GM06990 (cell line): Measurements from ENCODE around the gene CDK5RAP2.
"Not testable (repeated sequence)": the region's sequence is repeated elsewhere in the genome, so short reads cannot be mapped to it uniquely, and the experiment has no call there.

Source experiments
- DNase-seq: peaks from one replicate; pipeline ENCODE4 v3.0.0-alpha.2; 2011; ENCODE audit not compliant: insufficient read length; ENCODE audit errors: extremely low read depth
- H3K27me3 ChIP-seq: replicated peaks from 2 replicates; pipeline ENCODE4 v1.6.0; 2011; ENCODE audit warnings: low read length; ENCODE audit not compliant: control insufficient read depth, insufficient read depth
- H3K36me3 ChIP-seq: 2 replicates; pipeline ENCODE4 v1.5.1; 2011; ENCODE audit warnings: low read length; ENCODE audit not compliant: control insufficient read depth, insufficient read depth
- H3K4me3 ChIP-seq: replicated peaks from 2 replicates; pipeline ENCODE4 v1.5.1; 2011; ENCODE audit warnings: low read depth, mild to moderate bottlenecking, control low read depth, low read length
- TF ChIP-seq, protein P1 (sequence below): IDR thresholded peaks from 2 replicates; pipeline ENCODE4 v1.5.1; 2011; ENCODE audit warnings: low read length, control low read depth, mild to moderate bottlenecking, inconsistent platforms; ENCODE audit not compliant: insufficient read depth, poor library complexity, severe bottlenecking

Gene CDK5RAP2

DNA sequence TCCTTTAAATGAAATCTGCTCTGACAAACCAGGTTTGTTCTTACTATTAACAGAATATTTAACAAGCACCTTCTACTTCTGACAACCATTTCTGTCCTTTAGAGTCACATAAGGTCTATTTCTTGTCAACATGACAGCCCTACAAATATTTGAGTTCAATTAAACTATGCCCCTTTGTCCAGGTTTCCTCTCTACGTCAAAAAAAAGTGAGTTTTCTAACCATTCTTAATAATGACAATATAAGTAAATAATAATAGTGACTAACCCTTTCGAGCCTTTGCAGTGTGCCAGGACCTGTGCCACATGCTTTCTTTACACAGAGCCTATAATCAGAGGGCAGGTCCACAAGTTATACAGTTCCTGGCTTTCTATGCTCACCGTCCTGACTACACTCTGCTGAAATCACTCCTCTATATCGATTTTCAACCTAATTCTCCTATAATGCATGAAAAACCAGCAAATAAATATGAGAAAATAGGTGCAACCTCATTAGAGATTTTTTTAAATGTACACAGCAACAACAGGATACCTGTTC is 115.0 kb downstream of the CDK5RAP2 start:
- peaks cover 2% of the 10 kb centered on the region; the same call in 1 of the 2 replicates for H3K36me3 ChIP-seq
- H3K27me3 ChIP-seq: no peaks in the 10 kb centered on the region
- no peak overlapping the region for H3K4me3 ChIP-seq
- TF ChIP-seq, protein P1, sequence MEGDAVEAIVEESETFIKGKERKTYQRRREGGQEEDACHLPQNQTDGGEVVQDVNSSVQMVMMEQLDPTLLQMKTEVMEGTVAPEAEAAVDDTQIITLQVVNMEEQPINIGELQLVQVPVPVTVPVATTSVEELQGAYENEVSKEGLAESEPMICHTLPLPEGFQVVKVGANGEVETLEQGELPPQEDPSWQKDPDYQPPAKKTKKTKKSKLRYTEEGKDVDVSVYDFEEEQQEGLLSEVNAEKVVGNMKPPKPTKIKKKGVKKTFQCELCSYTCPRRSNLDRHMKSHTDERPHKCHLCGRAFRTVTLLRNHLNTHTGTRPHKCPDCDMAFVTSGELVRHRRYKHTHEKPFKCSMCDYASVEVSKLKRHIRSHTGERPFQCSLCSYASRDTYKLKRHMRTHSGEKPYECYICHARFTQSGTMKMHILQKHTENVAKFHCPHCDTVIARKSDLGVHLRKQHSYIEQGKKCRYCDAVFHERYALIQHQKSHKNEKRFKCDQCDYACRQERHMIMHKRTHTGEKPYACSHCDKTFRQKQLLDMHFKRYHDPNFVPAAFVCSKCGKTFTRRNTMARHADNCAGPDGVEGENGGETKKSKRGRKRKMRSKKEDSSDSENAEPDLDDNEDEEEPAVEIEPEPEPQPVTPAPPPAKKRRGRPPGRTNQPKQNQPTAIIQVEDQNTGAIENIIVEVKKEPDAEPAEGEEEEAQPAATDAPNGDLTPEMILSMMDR: no peak
- no peak for DNase-seq

DNA sequence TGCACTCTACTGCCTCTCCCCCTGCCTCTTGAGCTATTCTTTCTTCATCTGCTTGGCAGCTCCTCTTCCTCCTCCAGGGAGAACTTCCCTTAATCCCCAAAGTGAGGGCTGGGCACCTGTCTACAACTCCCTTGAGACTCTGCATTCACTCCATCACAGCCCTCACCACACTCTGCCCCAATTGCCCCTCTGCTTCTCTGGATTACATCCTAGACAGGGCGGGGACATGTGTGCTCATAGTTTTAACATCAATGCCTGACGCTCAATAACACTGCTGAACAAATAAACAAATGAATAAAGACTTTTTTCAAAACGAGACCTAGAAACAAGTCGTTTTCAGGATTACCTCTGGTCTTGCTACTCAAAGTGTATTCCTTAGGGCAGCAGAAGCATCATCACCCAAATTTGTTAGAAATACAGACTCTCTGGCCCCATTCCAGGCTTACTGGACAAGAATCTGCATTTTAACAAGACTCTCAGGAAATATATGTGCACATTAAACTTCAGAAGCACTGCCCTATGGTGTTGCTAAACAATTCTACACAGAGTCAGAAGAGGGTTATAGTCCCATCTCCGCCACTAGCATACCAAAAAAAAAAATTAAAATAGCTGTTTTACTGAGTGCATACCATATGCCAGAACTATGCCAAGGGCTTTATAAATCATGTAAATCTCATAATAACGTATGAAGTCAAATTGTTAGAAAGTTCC is 115.6 kb downstream of the CDK5RAP2 start:
- no peak for DNase-seq
- Histone ChIP-seq H3K36me3 (peaks cover 2% of the 10 kb centered on the region; the same call in 1 of the 2 replicates), H3K27me3 (no peaks in the 10 kb centered on the region), H3K4me3 (no peak overlapping the region)
- TF ChIP-seq, protein P1: no peak

DNA sequence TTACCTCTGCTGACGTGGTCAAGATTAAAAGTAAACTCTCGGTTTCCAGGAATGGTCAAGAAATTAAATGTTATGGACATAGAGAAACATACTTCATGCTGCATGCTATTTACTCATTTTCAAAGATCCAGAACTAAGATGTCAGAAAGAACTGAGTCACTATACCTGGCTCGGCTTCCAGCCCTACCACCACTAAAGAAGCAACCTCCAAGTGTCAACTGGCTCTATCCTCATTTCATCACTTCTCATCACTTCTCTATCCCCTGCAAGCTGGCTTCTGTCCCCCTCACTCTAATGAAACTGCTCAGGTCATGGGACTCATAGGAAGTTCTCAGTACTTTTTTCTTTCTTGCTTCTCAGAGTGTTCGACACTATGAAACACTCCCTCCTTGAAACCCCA is 116.2 kb downstream of the CDK5RAP2 start:
- Histone ChIP-seq H3K27me3 (no peaks in the 10 kb centered on the region), H3K4me3 (no peak overlapping the region), H3K36me3 (peaks cover 2% of the 10 kb centered on the region; the same call in 1 of the 2 replicates)
- no peak for DNase-seq
- TF ChIP-seq, protein P1: no peak

DNA sequence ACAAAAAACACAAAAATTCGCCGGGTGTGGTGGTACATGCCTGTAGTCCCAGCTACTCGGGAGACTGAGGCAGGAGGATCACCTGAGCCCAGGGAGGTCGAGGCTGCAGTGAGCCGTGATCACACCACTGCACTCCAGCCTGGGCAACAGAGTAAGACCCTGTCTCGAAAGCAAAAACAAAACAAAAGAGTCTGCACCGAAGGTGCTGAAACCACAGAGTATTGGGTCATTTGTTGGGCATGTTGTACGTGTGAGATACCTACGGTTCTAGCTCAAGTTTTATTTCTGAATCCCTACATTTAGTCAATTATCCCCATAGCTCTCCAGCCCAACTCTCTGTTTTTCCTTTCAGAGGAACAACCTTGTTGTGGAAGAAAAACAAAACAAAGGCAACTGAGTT is 118.3 kb downstream of the CDK5RAP2 start:
- not testable (repeated sequence) for H3K36me3 ChIP-seq, DNase-seq, H3K27me3 ChIP-seq, H3K4me3 ChIP-seq

DNA sequence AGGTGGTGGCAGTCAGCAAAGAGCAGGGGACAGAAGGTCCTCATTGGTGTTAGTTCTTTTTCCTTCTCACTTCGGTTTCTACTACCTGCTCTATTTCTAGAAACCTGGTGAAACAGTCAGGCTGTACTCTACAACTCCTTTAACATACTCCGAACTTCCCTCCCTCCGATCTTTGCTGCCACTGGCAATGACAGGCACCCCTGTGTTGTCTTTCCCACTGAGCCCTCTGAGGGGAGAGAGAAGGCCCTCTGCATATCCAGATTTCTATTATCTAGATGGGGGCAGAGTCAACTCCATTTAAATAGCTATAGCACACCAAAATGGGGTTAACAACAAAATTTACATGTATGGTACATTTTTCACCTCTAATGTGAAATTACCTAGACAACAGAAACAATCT is 123.7 kb downstream of the CDK5RAP2 start:
- H3K4me3 ChIP-seq: no peak overlapping the region
- H3K27me3 ChIP-seq: no peaks in the 10 kb centered on the region
- TF ChIP-seq, protein P1: no peak
- peaks cover 9% of the 10 kb centered on the region for H3K36me3 ChIP-seq
- DNase-seq: no peak

DNA sequence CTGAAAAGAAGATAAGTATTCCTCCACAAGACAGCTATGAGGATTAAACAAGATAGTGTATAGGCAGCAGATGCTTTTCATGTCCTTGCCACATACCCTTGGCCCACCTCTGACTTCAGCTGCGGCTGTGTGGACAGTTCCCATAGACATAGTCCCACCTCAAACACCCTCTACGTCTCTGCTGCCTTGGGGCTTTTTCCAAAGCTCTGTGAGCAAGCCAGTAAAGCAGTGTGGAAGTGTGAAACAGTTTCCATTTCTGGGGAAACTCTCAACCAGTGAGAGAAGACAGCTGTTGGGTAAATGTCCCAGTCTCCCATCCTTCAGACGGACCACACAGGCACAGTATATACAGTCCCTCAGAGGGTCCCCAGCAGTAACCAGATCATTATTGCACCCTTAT is 125.5 kb downstream of the CDK5RAP2 start:
- no peak for DNase-seq
- H3K36me3 ChIP-seq: peaks cover 9% of the 10 kb centered on the region
- H3K4me3 ChIP-seq: no peak overlapping the region
- no peaks in the 10 kb centered on the region for H3K27me3 ChIP-seq
- TF ChIP-seq, protein P1: no peak
